Endodermal cell (in vitro differentiated cells): ENCODE data around the gene PHRF1. TPM values are rescaled to one million over a fixed set of nuclear protein-coding genes. Genes with fewer than 3 reads are reported as not detected.

Experiments used
- DNase-seq: peaks from one replicate; pipeline ENCODE4 v3.0.0-alpha.2; 2017
- H3K27ac ChIP-seq: 2 replicates; pipeline ENCODE4 v1.5.1; 2013; ENCODE audit warnings: mild to moderate bottlenecking, low read depth, low read length, moderate library complexity
- H3K27me3 ChIP-seq: 2 replicates; pipeline ENCODE4 v1.6.1; 2013; ENCODE audit warnings: mild to moderate bottlenecking, low read length, moderate library complexity; ENCODE audit not compliant: insufficient read depth, control insufficient read depth, poor library complexity, severe bottlenecking
- H3K36me3 ChIP-seq: 2 replicates; pipeline ENCODE4 v1.7.0; 2013; ENCODE audit warnings: mild to moderate bottlenecking, low read length, moderate library complexity; ENCODE audit not compliant: control insufficient read depth, insufficient read depth
- H3K4me1 ChIP-seq: one replicate; pipeline ENCODE4 v1.7.0; 2013; ENCODE audit warnings: low read length; ENCODE audit not compliant: control insufficient read depth, insufficient read depth
- H3K4me3 ChIP-seq: 2 replicates; pipeline ENCODE4 v1.5.1; 2013; ENCODE audit warnings: mild to moderate bottlenecking, low read length, moderate library complexity
- H3K9ac ChIP-seq: 2 replicates; pipeline ENCODE4 v1.6.1; 2013; ENCODE audit warnings: mild to moderate bottlenecking, low read length, moderate library complexity; ENCODE audit not compliant: poor library complexity, severe bottlenecking; ENCODE audit errors: extremely low read depth
- H3K9me3 ChIP-seq: 2 replicates; pipeline ENCODE4 v1.6.1; 2013; ENCODE audit warnings: mild to moderate bottlenecking, low read length, moderate library complexity; ENCODE audit not compliant: control insufficient read depth
- H3K27ac Mint-ChIP-seq: 2 replicates; pipeline ENCODE4 v1.8.0; 2020; ENCODE audit warnings: mixed read lengths
- H3K27me3 Mint-ChIP-seq: 2 replicates; pipeline ENCODE4 v1.8.0; 2021; ENCODE audit warnings: mild to moderate bottlenecking, mixed read lengths; ENCODE audit not compliant: insufficient read depth
- H3K36me3 Mint-ChIP-seq: 2 replicates; pipeline ENCODE4 v1.8.0; 2020; ENCODE audit warnings: low read depth, mixed read lengths
- H3K4me1 Mint-ChIP-seq: 2 replicates; pipeline ENCODE4 v1.8.0; 2020; ENCODE audit warnings: mixed read lengths
- H3K4me3 Mint-ChIP-seq: 2 replicates; pipeline ENCODE4 v1.8.0; 2020; ENCODE audit warnings: mild to moderate bottlenecking, moderate library complexity, mixed read lengths
- H3K9me3 Mint-ChIP-seq: 2 replicates; pipeline ENCODE4 v1.8.0; 2020; ENCODE audit warnings: mild to moderate bottlenecking, mixed read lengths
- CTCF ChIP-seq: fragments of 200-600 bp; sonication (generic); conservative IDR thresholded peaks from 2 replicates; pipeline ENCODE4 v1.5.0; 2021; ENCODE audit warnings: antibody characterized with exemption, mild to moderate bottlenecking
- WGBS, 2 experiments: methylation state at CpG; one replicate each; pipeline versions ENCODE4 v1.1.5 to v1.1.7; 2013; ENCODE audit warnings: missing lambda C conversion rate in 2 of 2, mixed read lengths in 1 of 2; ENCODE audit not compliant: insufficient coverage in 1 of 2, insufficient read length in 1 of 2; 5-methylcytosine and 5-hydroxymethylcytosine counted together
- total RNA-seq, 2 donors: library from RNA; stranded (reverse); fragmentation: NEBNext Ultra II Directional in 1 of 2; extraction: Animal tissue kit (Norgen Biotek cat#: 25700) in 1 of 2; gene quantifications; 2 replicates in 1 of 2; 3 replicates in 1 of 2; pipeline ENCODE4 v1.2.1, GENCODE V29; 2021

Gene PHRF1
- total RNA-seq, 2 donors from 2014 or later: 43.4 to 48.0 TPM

- H3K27ac Mint-ChIP-seq: peak overlapping the region; percentile 1
- peaks cover 67% of the 10 kb centered on the region for H3K36me3 ChIP-seq
Measured at GRCh38 chr11:601573-602245, 25.4 kb downstream of the PHRF1 start.

GRCh38 chr11:603154-603553 lies 26.9 kb downstream of the PHRF1 start:
- DNase-seq: no peak
- H3K27me3 ChIP-seq: no peaks in the 10 kb centered on the region
- no peak overlapping the region for H3K27ac ChIP-seq
- H3K9ac ChIP-seq: no peak overlapping the region
- TF ChIP-seq CTCF: no peak
- peaks cover 76% of the 10 kb centered on the region for H3K36me3 ChIP-seq
- H3K9me3 ChIP-seq: no peaks in the 10 kb centered on the region
- WGBS, 2 experiments: 95 to 96% methylated on average over 11 to 13 of the region's 13 CpGs
- Mint-ChIP-seq H3K9me3 (no peaks in the 10 kb centered on the region), H3K27me3 (no peaks in the 10 kb centered on the region), H3K36me3 (peaks cover 61% of the 10 kb centered on the region), H3K4me1 (no peaks in the 10 kb centered on the region), H3K4me3 (no peak overlapping the region), H3K27ac (no peak overlapping the region)
- H3K4me3 ChIP-seq: no peak overlapping the region
- H3K4me1 ChIP-seq: no peaks in the 10 kb centered on the region

More at GRCh38 chr11:601573-602245, 25.4 kb downstream of the PHRF1 start:
- Histone ChIP-seq H3K9ac (no peak overlapping the region), H3K4me3 (no peak overlapping the region), H3K27me3 (no peaks in the 10 kb centered on the region), H3K4me1 (no peaks in the 10 kb centered on the region), H3K27ac (no peak overlapping the region), H3K9me3 (no peaks in the 10 kb centered on the region)
- DNase-seq: no peak
- Mint-ChIP-seq H3K27me3 (no peaks in the 10 kb centered on the region), H3K9me3 (no peaks in the 10 kb centered on the region), H3K4me3 (no peak overlapping the region), H3K4me1 (no peaks in the 10 kb centered on the region), H3K36me3 (peaks cover 59% of the 10 kb centered on the region)
- 95 to 96% methylated on average over 17 to 23 of the region's 23 CpGs for WGBS, 2 experiments
- no peak for TF ChIP-seq CTCF

GRCh38 chr11:605286-606129 lies 29.2 kb downstream of the PHRF1 start:
- Mint-ChIP-seq H3K36me3 (peaks cover 55% of the 10 kb centered on the region), H3K9me3 (no peaks in the 10 kb centered on the region), H3K4me3 (no peak overlapping the region), H3K27me3 (no peaks in the 10 kb centered on the region), H3K4me1 (no peaks in the 10 kb centered on the region), H3K27ac (no peak overlapping the region)
- no peak overlapping the region for H3K9ac ChIP-seq
- no peaks in the 10 kb centered on the region for H3K9me3 ChIP-seq
- no peaks in the 10 kb centered on the region for H3K27me3 ChIP-seq
- DNase-seq: no peak
- no peak overlapping the region for H3K4me3 ChIP-seq
- H3K27ac ChIP-seq: no peak overlapping the region
- H3K4me1 ChIP-seq: no peaks in the 10 kb centered on the region
- no peak for TF ChIP-seq CTCF
- peaks cover 67% of the 10 kb centered on the region for H3K36me3 ChIP-seq
- 94 to 97% methylated on average over 14 to 33 of the region's 33 CpGs for WGBS, 2 experiments
